ENCODE measurements around the gene FBLN1. TPM values are rescaled to one million over a fixed set of nuclear protein-coding genes. Genes with fewer than 3 reads are reported as not detected.
"Not testable (repeated sequence)": the region's sequence is repeated elsewhere in the genome, so short reads cannot be mapped to it uniquely, and the experiment has no call there.

The FBLN1 gene
- polyA plus RNA-seq, 1 donor from 2014 or later = 3.4 TPM

- H3K36me3 ChIP-seq (ENCODE audit: insufficient read depth, low read length) = no peaks in the 10 kb centered on the region
- H3K79me2 ChIP-seq (replicated peaks; ENCODE audit: insufficient read depth, low read length) = no peaks in the 10 kb centered on the region
- H4K20me1 ChIP-seq (ENCODE audit: insufficient read depth) = no peaks in the 10 kb centered on the region
- no peak overlapping the region for H2AFZ ChIP-seq (ENCODE audit: low read depth, low read length)
- no peak overlapping the region for H3K4me3 ChIP-seq (ENCODE audit: low read length)
- no peaks in the 10 kb centered on the region for H3K9me2 ChIP-seq (ENCODE audit: insufficient read depth, low read length)
- H3K9ac ChIP-seq (ENCODE audit: low read length) = no peak overlapping the region
- no peaks in the 10 kb centered on the region for H3K9me3 ChIP-seq (ENCODE audit: low read length)
- H3K4me2 ChIP-seq (ENCODE audit: low read length) = no peak overlapping the region
- H3K27ac ChIP-seq (ENCODE audit: low read length) = no peak overlapping the region
- H3K27me3 ChIP-seq (ENCODE audit: insufficient read depth, low read depth, low read length) = no peaks in the 10 kb centered on the region
- no peaks in the 10 kb centered on the region for H3F3A ChIP-seq (ENCODE audit: insufficient read depth, low read length, poor library complexity, severe bottlenecking)
- no peak for TF ChIP-seq CTCF (IDR thresholded peaks at IDR 0.05; ENCODE audit: poor library complexity, severe bottlenecking)
- TF ChIP-seq MXI1 (conservative IDR thresholded peaks at IDR 0.05; ENCODE audit: poor library complexity, severe bottlenecking) = no peak
- TF ChIP-seq SMC3 (conservative IDR thresholded peaks at IDR 0.05; ENCODE audit: poor library complexity) = no peak
- no peak for TF ChIP-seq EP300 (conservative IDR thresholded peaks at IDR 0.05; ENCODE audit: poor library complexity, severe bottlenecking)
- TF ChIP-seq RAD21 (conservative IDR thresholded peaks at IDR 0.05) = no peak
- no peak for TF ChIP-seq POLR2AphosphoS5 (IDR thresholded peaks at IDR 0.05)
- no peak for TF ChIP-seq REST (IDR thresholded peaks at IDR 0.05; ENCODE audit: borderline replicate concordance)
- TF ChIP-seq TAF1 (IDR thresholded peaks at IDR 0.05; ENCODE audit: low read depth) = no peak
- no peak for TF ChIP-seq EZH2 (IDR thresholded peaks at IDR 0.05; ENCODE audit: borderline replicate concordance, insufficient read depth, low read length, poor library complexity, severe bottlenecking)
Measured at GRCh38 chr22:45535290-45535689, 32.6 kb downstream of the FBLN1 start.

- H3K9me2 ChIP-seq (ENCODE audit: insufficient read depth, low read length); H3K9me3 ChIP-seq (ENCODE audit: low read length); H2AFZ ChIP-seq (ENCODE audit: low read depth, low read length); H3K27ac ChIP-seq (ENCODE audit: low read length); H3K4me2 ChIP-seq (ENCODE audit: low read length); H3K36me3 ChIP-seq (ENCODE audit: insufficient read depth, low read length); H3F3A ChIP-seq (ENCODE audit: insufficient read depth, low read length, poor library complexity, severe bottlenecking); H4K20me1 ChIP-seq (ENCODE audit: insufficient read depth); H3K27me3 ChIP-seq (ENCODE audit: insufficient read depth, low read depth, low read length); H3K79me2 ChIP-seq (replicated peaks; ENCODE audit: insufficient read depth, low read length); H3K9ac ChIP-seq (ENCODE audit: low read length); H3K4me3 ChIP-seq (ENCODE audit: low read length): not testable (repeated sequence)
Measured at GRCh38 chr22:45535835-45536234, 33.2 kb downstream of the FBLN1 start.

GRCh38 chr22:45537734-45538181 lies 35.1 kb downstream of the FBLN1 start:
- no peaks in the 10 kb centered on the region for H3K27me3 ChIP-seq (ENCODE audit: insufficient read depth, low read depth, low read length)
- no peaks in the 10 kb centered on the region for H3K9me2 ChIP-seq (ENCODE audit: insufficient read depth, low read length)
- H3K4me2 ChIP-seq (ENCODE audit: low read length) = no peak overlapping the region
- no peak overlapping the region for H3K27ac ChIP-seq (ENCODE audit: low read length)
- H3K36me3 ChIP-seq (ENCODE audit: insufficient read depth, low read length) = no peaks in the 10 kb centered on the region
- no peaks in the 10 kb centered on the region for H3K9me3 ChIP-seq (ENCODE audit: low read length)
- H3F3A ChIP-seq (ENCODE audit: insufficient read depth, low read length, poor library complexity, severe bottlenecking) = no peaks in the 10 kb centered on the region
- no peak overlapping the region for H2AFZ ChIP-seq (ENCODE audit: low read depth, low read length)
- no peaks in the 10 kb centered on the region for H4K20me1 ChIP-seq (ENCODE audit: insufficient read depth)
- no peak overlapping the region for H3K4me3 ChIP-seq (ENCODE audit: low read length)
- H3K79me2 ChIP-seq (replicated peaks; ENCODE audit: insufficient read depth, low read length) = no peaks in the 10 kb centered on the region
- TF ChIP-seq REST (IDR thresholded peaks at IDR 0.05; ENCODE audit: borderline replicate concordance) = no peak
- TF ChIP-seq TAF1 (IDR thresholded peaks at IDR 0.05; ENCODE audit: low read depth) = no peak
- H3K9ac ChIP-seq (ENCODE audit: low read length) = no peak overlapping the region

All from neural cell (in vitro differentiated cells).